PC-9 (cell line): Measurements from ENCODE around the gene DCN. TPM values are rescaled to one million over a fixed set of nuclear protein-coding genes. Genes with fewer than 3 reads are reported as not detected.

Experiments
- BruUV-seq: library from RNA; stranded (reverse); fragments of 400-500 nt; replicated peaks from 2 replicates; lab custom pipeline; 2021; lab: Mats Ljungman, UMichigan
- CTCF ChIA-PET: fragments of 300-600 bp; sonication (Branson Sonifier 250); formaldehyde crosslinking; loops from one replicate; lab custom pipeline; 2022; ENCODE audit warnings: antibody characterized with exemption; lab: Charles Lee
- POLR2A ChIA-PET: fragments of 300-600 bp; sonication (Branson Sonifier 250); formaldehyde crosslinking; loops from one replicate; lab custom pipeline; 2022; ENCODE audit warnings: antibody characterized with exemption; ENCODE audit not compliant: unreplicated experiment; lab: Charles Lee
- DNase-seq, 2 experiments: peaks; one replicate each; pipeline versions ENCODE4 v3.0.0 to v3.0.0-alpha.2; 2015 to 2022; ENCODE audit warnings: mixed read lengths in 1 of 2
- H2AFZ ChIP-seq: fragments of 200-600 bp; sonication (generic); 2 replicates; pipeline ENCODE4 v1.8.1; 2017; ENCODE audit warnings: antibody characterized with exemption
- H3F3A ChIP-seq: fragments of 200-600 bp; sonication (generic); 2 replicates; pipeline ENCODE4 v1.8.1; 2017; ENCODE audit warnings: antibody characterized with exemption, mild to moderate bottlenecking, low read depth; ENCODE audit not compliant: insufficient read depth
- H3K27ac ChIP-seq: fragments of 200-600 bp; sonication (generic); 2 replicates; pipeline ENCODE4 v1.6.1; 2016; ENCODE audit warnings: mixed run types
- H3K27me3 ChIP-seq: fragments of 200-600 bp; sonication (generic); 2 replicates; pipeline ENCODE4 v1.6.1; 2016; ENCODE audit warnings: low read depth, mixed run types; ENCODE audit not compliant: insufficient read depth
- H3K36me3 ChIP-seq: fragments of 200-600 bp; sonication (generic); 2 replicates; pipeline ENCODE4 v1.6.1; 2016; ENCODE audit warnings: low read depth, mixed run types
- H3K4me1 ChIP-seq: fragments of 200-600 bp; sonication (generic); replicated peaks from 2 replicates; pipeline ENCODE4 v1.6.1; 2016; ENCODE audit warnings: mixed run types; ENCODE audit not compliant: insufficient read depth
- H3K4me2 ChIP-seq: fragments of 200-600 bp; sonication (generic); 2 replicates; pipeline ENCODE4 v1.6.1; 2017; ENCODE audit warnings: mixed run types
- H3K4me3 ChIP-seq: fragments of 200-600 bp; sonication (generic); 2 replicates; pipeline ENCODE4 v1.6.1; 2016; ENCODE audit warnings: mixed run types
- H3K79me2 ChIP-seq: fragments of 200-600 bp; sonication (generic); 2 replicates; pipeline ENCODE4 v1.6.1; 2017; ENCODE audit warnings: low read depth, mixed run types
- H3K9me2 ChIP-seq: fragments of 200-600 bp; sonication (generic); 2 replicates; pipeline ENCODE4 v1.8.1; 2017; ENCODE audit warnings: mild to moderate bottlenecking; ENCODE audit not compliant: insufficient read depth
- H3K9me3 ChIP-seq: fragments of 200-600 bp; sonication (generic); 2 replicates; pipeline ENCODE4 v1.8.1; 2016; ENCODE audit warnings: low read depth; ENCODE audit not compliant: insufficient read depth
- H4K20me1 ChIP-seq: fragments of 200-600 bp; sonication (generic); 2 replicates; pipeline ENCODE4 v1.8.1; 2017; ENCODE audit not compliant: insufficient read depth
- CTCF ChIP-seq: fragments of 200-600 bp; sonication (generic); conservative IDR thresholded peaks from 2 replicates; pipeline ENCODE4 v1.6.1; 2017; ENCODE audit warnings: mixed run types, antibody characterized with exemption, mild to moderate bottlenecking, moderate library complexity
- EZH2 ChIP-seq: fragments of 200-600 bp; sonication (generic); IDR thresholded peaks from 2 replicates; pipeline ENCODE4 v1.8.0; 2017; ENCODE audit warnings: antibody characterized with exemption, low read depth
- intact Hi-C: fragments of 100-400 bp; cut with micrococcal nuclease; formaldehyde crosslinking; loops from one replicate; pipeline ENCODE4 v1.10.0; 2022; ENCODE audit not compliant: unreplicated experiment
- total RNA-seq: library from RNA; stranded (reverse); gene quantifications from 2 replicates; pipeline ENCODE4 v1.2.3, GENCODE V29; 2021

Gene DCN
- total RNA-seq, 1 experiment from 2014 or later, result not detected

GRCh38 chr12:91103624-91104023, 79.0 kb downstream of the DCN start:
- Histone ChIP-seq H3K9me3 (no peaks in the 10 kb centered on the region), H3K27ac (no peak overlapping the region), H2AFZ (no peak overlapping the region), H4K20me1 (no peaks in the 10 kb centered on the region), H3K4me3 (no peak overlapping the region), H3F3A (no peaks in the 10 kb centered on the region; the same call in 1 of the 2 replicates), H3K4me1 (peaks cover 19% of the 10 kb centered on the region), H3K4me2 (no peak overlapping the region), H3K27me3 (no peaks in the 10 kb centered on the region), H3K79me2 (no peaks in the 10 kb centered on the region), H3K36me3 (no peaks in the 10 kb centered on the region), H3K9me2 (no peaks in the 10 kb centered on the region)
- POLR2A ChIA-PET, result no interaction called here
- CTCF ChIA-PET, result no interaction called here
- intact Hi-C loops, result loop anchor here (10.0 kb wide), 2 partner anchors 221 to 251 kb away; no protein-coding TSS in a partner anchor
- TF ChIP-seq EZH2, result no peak
- TF ChIP-seq CTCF, result no peak
- DNase-seq, result no peak
- BruUV-seq, result no TSS peak

GRCh38 chr12:91103101-91103500, 79.5 kb downstream of the DCN start:
- CTCF ChIA-PET, result no interaction called here
- Histone ChIP-seq H3K4me2 (no peak overlapping the region), H3K9me3 (no peaks in the 10 kb centered on the region), H4K20me1 (no peaks in the 10 kb centered on the region), H3K27me3 (no peaks in the 10 kb centered on the region), H3F3A (no peaks in the 10 kb centered on the region; the same call in 1 of the 2 replicates), H2AFZ (no peak overlapping the region), H3K4me1 (peaks cover 24% of the 10 kb centered on the region), H3K27ac (no peak overlapping the region), H3K79me2 (no peaks in the 10 kb centered on the region), H3K9me2 (no peaks in the 10 kb centered on the region), H3K36me3 (no peaks in the 10 kb centered on the region), H3K4me3 (no peak overlapping the region)
- intact Hi-C loops, result loop anchor here (10.0 kb wide), 2 partner anchors 222 to 252 kb away; no protein-coding TSS in a partner anchor
- no peak for DNase-seq
- no peak for TF ChIP-seq EZH2
- TF ChIP-seq CTCF, result no peak
- POLR2A ChIA-PET, result no interaction called here
- no TSS peak for BruUV-seq

- no peak overlapping the region for H3K4me2 ChIP-seq
- no TSS peak for BruUV-seq
- peaks cover 25% of the 10 kb centered on the region for H3K4me1 ChIP-seq
- ChIA-PET CTCF (no interaction called here), POLR2A (no interaction called here)
- no peaks in the 10 kb centered on the region for H3K79me2 ChIP-seq
- intact Hi-C loops, result loop anchor here (10.0 kb wide), 2 partner anchors 224 to 254 kb away; no protein-coding TSS in a partner anchor
- H3F3A ChIP-seq, result no peaks in the 10 kb centered on the region; the same call in 1 of the 2 replicates
- 0 out of 2 replicates have a peak, but pooled peaks cover 7% of the 10 kb centered on the region for H3K9me3 ChIP-seq
- H3K36me3 ChIP-seq, result no peaks in the 10 kb centered on the region
- no peaks in the 10 kb centered on the region for H3K27me3 ChIP-seq
- no peak overlapping the region for H3K27ac ChIP-seq
- TF ChIP-seq CTCF (no peak), EZH2 (no peak)
- no peak overlapping the region for H2AFZ ChIP-seq
- no peaks in the 10 kb centered on the region for H3K9me2 ChIP-seq
- DNase-seq, result peak in 1 of 2 experiments; percentile 57
- H3K4me3 ChIP-seq, result no peak overlapping the region
- H4K20me1 ChIP-seq, result no peaks in the 10 kb centered on the region
Measured at GRCh38 chr12:91100906-91101305, 81.7 kb downstream of the DCN start.
